ENCODE data around the gene ASB15. TPM values are rescaled to one million over a fixed set of nuclear protein-coding genes. Genes with fewer than 3 reads are reported as not detected.

ASB15 gene
- polyA plus RNA-seq, 1 donor from 2014 or later: not detected

DNA sequence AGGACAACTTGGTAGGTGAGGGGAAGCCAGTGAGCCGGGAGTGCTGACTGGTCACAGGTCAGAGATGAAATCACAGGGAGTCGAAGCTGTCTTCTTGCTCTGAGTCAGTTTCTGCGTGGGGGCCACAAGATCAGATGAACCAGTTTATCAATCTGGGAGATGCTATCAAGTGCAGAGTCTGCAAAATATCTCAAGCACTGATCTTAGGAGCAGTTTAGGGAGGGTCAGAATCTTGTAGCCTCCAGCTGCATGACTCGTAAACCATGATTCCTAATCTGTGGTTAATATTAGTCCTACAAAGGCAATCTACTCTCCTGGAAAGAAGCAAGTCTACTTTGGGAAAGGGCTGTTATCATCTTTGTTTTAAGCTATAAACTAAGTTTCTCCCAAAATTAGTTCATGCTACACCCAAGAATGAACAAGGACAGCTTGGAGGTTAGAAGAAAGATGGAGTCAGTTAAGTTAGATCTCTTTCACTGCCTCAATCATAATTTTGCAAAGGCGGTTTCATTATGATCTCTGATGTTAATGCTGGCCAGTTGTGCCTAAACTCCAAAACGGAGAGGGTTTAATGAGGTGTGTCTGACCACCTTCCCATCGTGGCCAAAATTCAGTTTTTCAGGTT is 45.6 kb downstream of the ASB15 start:
- H4K20me1 ChIP-seq (ENCODE audit: insufficient read depth): no peaks in the 10 kb centered on the region
- H3K4me2 ChIP-seq (ENCODE audit: low read length): no peak overlapping the region
- H3K9ac ChIP-seq (ENCODE audit: low read length): no peak overlapping the region
- H3F3A ChIP-seq (ENCODE audit: insufficient read depth, low read length, poor library complexity, severe bottlenecking): no peaks in the 10 kb centered on the region
- TF ChIP-seq, protein P1, sequence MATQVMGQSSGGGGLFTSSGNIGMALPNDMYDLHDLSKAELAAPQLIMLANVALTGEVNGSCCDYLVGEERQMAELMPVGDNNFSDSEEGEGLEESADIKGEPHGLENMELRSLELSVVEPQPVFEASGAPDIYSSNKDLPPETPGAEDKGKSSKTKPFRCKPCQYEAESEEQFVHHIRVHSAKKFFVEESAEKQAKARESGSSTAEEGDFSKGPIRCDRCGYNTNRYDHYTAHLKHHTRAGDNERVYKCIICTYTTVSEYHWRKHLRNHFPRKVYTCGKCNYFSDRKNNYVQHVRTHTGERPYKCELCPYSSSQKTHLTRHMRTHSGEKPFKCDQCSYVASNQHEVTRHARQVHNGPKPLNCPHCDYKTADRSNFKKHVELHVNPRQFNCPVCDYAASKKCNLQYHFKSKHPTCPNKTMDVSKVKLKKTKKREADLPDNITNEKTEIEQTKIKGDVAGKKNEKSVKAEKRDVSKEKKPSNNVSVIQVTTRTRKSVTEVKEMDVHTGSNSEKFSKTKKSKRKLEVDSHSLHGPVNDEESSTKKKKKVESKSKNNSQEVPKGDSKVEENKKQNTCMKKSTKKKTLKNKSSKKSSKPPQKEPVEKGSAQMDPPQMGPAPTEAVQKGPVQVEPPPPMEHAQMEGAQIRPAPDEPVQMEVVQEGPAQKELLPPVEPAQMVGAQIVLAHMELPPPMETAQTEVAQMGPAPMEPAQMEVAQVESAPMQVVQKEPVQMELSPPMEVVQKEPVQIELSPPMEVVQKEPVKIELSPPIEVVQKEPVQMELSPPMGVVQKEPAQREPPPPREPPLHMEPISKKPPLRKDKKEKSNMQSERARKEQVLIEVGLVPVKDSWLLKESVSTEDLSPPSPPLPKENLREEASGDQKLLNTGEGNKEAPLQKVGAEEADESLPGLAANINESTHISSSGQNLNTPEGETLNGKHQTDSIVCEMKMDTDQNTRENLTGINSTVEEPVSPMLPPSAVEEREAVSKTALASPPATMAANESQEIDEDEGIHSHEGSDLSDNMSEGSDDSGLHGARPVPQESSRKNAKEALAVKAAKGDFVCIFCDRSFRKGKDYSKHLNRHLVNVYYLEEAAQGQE (IDR thresholded peaks at IDR 0.05; ENCODE audit: borderline replicate concordance): no peak
- TF ChIP-seq, protein P2, sequence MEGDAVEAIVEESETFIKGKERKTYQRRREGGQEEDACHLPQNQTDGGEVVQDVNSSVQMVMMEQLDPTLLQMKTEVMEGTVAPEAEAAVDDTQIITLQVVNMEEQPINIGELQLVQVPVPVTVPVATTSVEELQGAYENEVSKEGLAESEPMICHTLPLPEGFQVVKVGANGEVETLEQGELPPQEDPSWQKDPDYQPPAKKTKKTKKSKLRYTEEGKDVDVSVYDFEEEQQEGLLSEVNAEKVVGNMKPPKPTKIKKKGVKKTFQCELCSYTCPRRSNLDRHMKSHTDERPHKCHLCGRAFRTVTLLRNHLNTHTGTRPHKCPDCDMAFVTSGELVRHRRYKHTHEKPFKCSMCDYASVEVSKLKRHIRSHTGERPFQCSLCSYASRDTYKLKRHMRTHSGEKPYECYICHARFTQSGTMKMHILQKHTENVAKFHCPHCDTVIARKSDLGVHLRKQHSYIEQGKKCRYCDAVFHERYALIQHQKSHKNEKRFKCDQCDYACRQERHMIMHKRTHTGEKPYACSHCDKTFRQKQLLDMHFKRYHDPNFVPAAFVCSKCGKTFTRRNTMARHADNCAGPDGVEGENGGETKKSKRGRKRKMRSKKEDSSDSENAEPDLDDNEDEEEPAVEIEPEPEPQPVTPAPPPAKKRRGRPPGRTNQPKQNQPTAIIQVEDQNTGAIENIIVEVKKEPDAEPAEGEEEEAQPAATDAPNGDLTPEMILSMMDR (IDR thresholded peaks at IDR 0.05; ENCODE audit: poor library complexity, severe bottlenecking): no peak
- no peak overlapping the region for H3K27ac ChIP-seq (ENCODE audit: low read length)
- H3K79me2 ChIP-seq (replicated peaks; ENCODE audit: insufficient read depth, low read length): no peaks in the 10 kb centered on the region
- no peaks in the 10 kb centered on the region for H3K9me2 ChIP-seq (ENCODE audit: insufficient read depth, low read length)
- no peak overlapping the region for H3K4me3 ChIP-seq (ENCODE audit: low read length)
- H2AFZ ChIP-seq (ENCODE audit: low read depth, low read length): no peak overlapping the region
- no peaks in the 10 kb centered on the region for H3K36me3 ChIP-seq (ENCODE audit: insufficient read depth, low read length)
- no peaks in the 10 kb centered on the region for H3K27me3 ChIP-seq (ENCODE audit: insufficient read depth, low read depth, low read length)
- H3K9me3 ChIP-seq (ENCODE audit: low read length): no peaks in the 10 kb centered on the region

DNA sequence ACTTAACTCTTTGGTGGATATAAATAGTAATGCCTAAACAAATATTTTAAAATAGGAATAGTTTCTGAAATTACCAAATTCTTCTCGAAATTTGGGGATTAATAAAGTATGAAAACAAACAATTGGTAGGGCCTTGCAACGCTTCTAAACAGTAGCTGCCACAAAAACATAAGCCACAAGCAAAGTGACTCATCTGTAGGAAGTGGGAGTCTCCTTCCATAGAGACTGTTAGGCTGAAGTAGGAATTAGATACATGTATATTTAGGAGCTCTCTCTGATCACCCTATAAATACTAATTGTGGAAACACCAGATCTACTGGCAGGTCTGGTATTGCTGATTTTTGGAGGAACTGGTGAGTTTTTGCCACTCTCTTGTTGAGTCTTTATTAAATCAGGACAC is 48.3 kb downstream of the ASB15 start:
- Histone ChIP-seq H3K27me3 (ENCODE audit: insufficient read depth, low read depth, low read length) (no peaks in the 10 kb centered on the region), H3F3A (ENCODE audit: insufficient read depth, low read length, poor library complexity, severe bottlenecking) (no peaks in the 10 kb centered on the region), H4K20me1 (ENCODE audit: insufficient read depth) (no peaks in the 10 kb centered on the region), H3K36me3 (ENCODE audit: insufficient read depth, low read length) (no peaks in the 10 kb centered on the region), H3K9ac (ENCODE audit: low read length) (no peak overlapping the region), H3K4me3 (ENCODE audit: low read length) (no peak overlapping the region), H3K79me2 (replicated peaks; ENCODE audit: insufficient read depth, low read length) (no peaks in the 10 kb centered on the region), H3K27ac (ENCODE audit: low read length) (no peak overlapping the region), H3K4me2 (ENCODE audit: low read length) (no peak overlapping the region), H2AFZ (ENCODE audit: low read depth, low read length) (no peak overlapping the region), H3K9me3 (ENCODE audit: low read length) (no peaks in the 10 kb centered on the region), H3K9me2 (ENCODE audit: insufficient read depth, low read length) (no peaks in the 10 kb centered on the region)
- TF ChIP-seq SMC3 (conservative IDR thresholded peaks at IDR 0.05; ENCODE audit: poor library complexity): no peak
- TF ChIP-seq POLR2AphosphoS5 (IDR thresholded peaks at IDR 0.05): no peak
- TF ChIP-seq MXI1 (conservative IDR thresholded peaks at IDR 0.05; ENCODE audit: poor library complexity, severe bottlenecking): no peak
- no peak for TF ChIP-seq EZH2 (IDR thresholded peaks at IDR 0.05; ENCODE audit: borderline replicate concordance, insufficient read depth, low read length, poor library complexity, severe bottlenecking)

DNA sequence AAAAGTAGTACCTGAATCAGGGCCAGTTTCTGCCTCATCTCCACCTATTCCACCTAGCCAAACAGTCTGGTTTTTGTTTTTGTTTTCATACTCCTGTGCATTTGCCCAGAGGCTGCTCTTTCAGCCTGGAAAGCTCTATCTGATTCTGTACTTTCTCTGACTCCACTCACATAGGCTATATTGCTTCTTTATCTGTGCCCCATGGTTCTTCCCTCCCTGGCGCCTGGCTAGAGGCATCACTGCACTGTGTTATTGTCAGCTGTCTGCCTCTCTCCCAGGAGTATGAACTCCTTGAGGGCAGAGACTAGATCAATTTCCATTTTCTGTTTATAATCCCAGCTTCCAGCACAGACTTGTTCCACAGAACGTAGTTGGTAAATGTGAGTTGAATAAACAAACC is 49.0 kb downstream of the ASB15 start:
- no peak overlapping the region for H3K27ac ChIP-seq (ENCODE audit: low read length)
- H3K4me3 ChIP-seq (ENCODE audit: low read length): no peak overlapping the region
- H3K4me2 ChIP-seq (ENCODE audit: low read length): no peak overlapping the region

More for the DNA sequence above, 49.0 kb downstream of the ASB15 start:
- Histone ChIP-seq H3F3A (ENCODE audit: insufficient read depth, low read length, poor library complexity, severe bottlenecking) (no peaks in the 10 kb centered on the region), H3K9me2 (ENCODE audit: insufficient read depth, low read length) (no peaks in the 10 kb centered on the region), H2AFZ (ENCODE audit: low read depth, low read length) (no peak overlapping the region), H3K79me2 (replicated peaks; ENCODE audit: insufficient read depth, low read length) (no peaks in the 10 kb centered on the region), H3K9me3 (ENCODE audit: low read length) (no peaks in the 10 kb centered on the region), H4K20me1 (ENCODE audit: insufficient read depth) (no peaks in the 10 kb centered on the region), H3K9ac (ENCODE audit: low read length) (no peak overlapping the region), H3K27me3 (ENCODE audit: insufficient read depth, low read depth, low read length) (no peaks in the 10 kb centered on the region), H3K36me3 (ENCODE audit: insufficient read depth, low read length) (no peaks in the 10 kb centered on the region)
- TF ChIP-seq SMC3 (conservative IDR thresholded peaks at IDR 0.05; ENCODE audit: poor library complexity) (no peak), RAD21 (conservative IDR thresholded peaks at IDR 0.05) (no peak), MXI1 (conservative IDR thresholded peaks at IDR 0.05; ENCODE audit: poor library complexity, severe bottlenecking) (no peak), POLR2AphosphoS5 (IDR thresholded peaks at IDR 0.05) (no peak), TAF1 (IDR thresholded peaks at IDR 0.05; ENCODE audit: low read depth) (no peak), EP300 (conservative IDR thresholded peaks at IDR 0.05; ENCODE audit: poor library complexity, severe bottlenecking) (no peak), EZH2 (IDR thresholded peaks at IDR 0.05; ENCODE audit: borderline replicate concordance, insufficient read depth, low read length, poor library complexity, severe bottlenecking) (no peak)
- TF ChIP-seq, protein P1 (IDR thresholded peaks at IDR 0.05; ENCODE audit: borderline replicate concordance): no peak
- TF ChIP-seq, protein P2 (IDR thresholded peaks at IDR 0.05; ENCODE audit: poor library complexity, severe bottlenecking): no peak

Measured in neural cell (in vitro differentiated cells).